Ishikawa (cell line): ENCODE results near the gene GCNT3.

ENCODE experiments used
- CEBPB ChIP-seq: IDR thresholded peaks from 2 replicates; pipeline ENCODE4 v1.6.1; 2012
- CREB1 ChIP-seq: IDR thresholded peaks from 2 replicates; pipeline ENCODE4 v1.6.1; 2012; ENCODE audit warnings: low read depth
- EGR1 ChIP-seq: IDR thresholded peaks from 2 replicates; pipeline ENCODE4 v1.6.1; 2012
- EP300 ChIP-seq: IDR thresholded peaks from 2 replicates; pipeline ENCODE4 v1.6.1; 2012; ENCODE audit warnings: borderline replicate concordance
- FOXM1 ChIP-seq: IDR thresholded peaks from 2 replicates; pipeline ENCODE4 v1.6.1; 2012; ENCODE audit warnings: low read depth, borderline replicate concordance
- MAX ChIP-seq: IDR thresholded peaks from 2 replicates; pipeline ENCODE4 v1.6.1; 2012
- NFIC ChIP-seq: IDR thresholded peaks from 2 replicates; pipeline ENCODE4 v1.6.1; 2012
- RAD21 ChIP-seq: IDR thresholded peaks from 2 replicates; pipeline ENCODE4 v1.6.1; 2012; ENCODE audit warnings: low read depth
- REST ChIP-seq: IDR thresholded peaks from 2 replicates; pipeline ENCODE4 v1.6.1; 2012; ENCODE audit warnings: low read depth, mild to moderate bottlenecking
- TAF1 ChIP-seq: IDR thresholded peaks from 2 replicates; pipeline ENCODE4 v1.6.1; 2012; ENCODE audit warnings: low read depth, mild to moderate bottlenecking
- TCF12 ChIP-seq: IDR thresholded peaks from 2 replicates; pipeline ENCODE4 v1.6.1; 2012; ENCODE audit warnings: low read depth
- TEAD4 ChIP-seq: IDR thresholded peaks from 2 replicates; pipeline ENCODE4 v1.6.1; 2012
- USF1 ChIP-seq: IDR thresholded peaks from 2 replicates; pipeline ENCODE4 v1.6.1; 2012
- YY1 ChIP-seq: IDR thresholded peaks from 2 replicates; pipeline ENCODE4 v1.6.1; 2012; ENCODE audit warnings: low read depth
- ZBTB7A ChIP-seq: IDR thresholded peaks from 2 replicates; pipeline ENCODE4 v1.6.1; 2012; ENCODE audit warnings: low read depth

GCNT3 gene

GRCh38 chr15:59647085-59647484 is 35.5 kb downstream of the GCNT3 start:
- no peak for TF ChIP-seq REST

- TF ChIP-seq FOXM1 (no peak), YY1 (no peak)
Observed at GRCh38 chr15:59649603-59650002, 38.0 kb downstream of the GCNT3 start.

GRCh38 chr15:59654046-59654445 is 42.5 kb downstream of the GCNT3 start:
- no peak for TF ChIP-seq RAD21
- no peak for TF ChIP-seq FOXM1
- no peak for TF ChIP-seq TAF1
- TF ChIP-seq ZBTB7A: no peak
- no peak for TF ChIP-seq CEBPB
- no peak for TF ChIP-seq MAX
- no peak for TF ChIP-seq EP300

GRCh38 chr15:59656897-59657634 is 45.5 kb downstream of the GCNT3 start, which contains the start of gene GTF2A2:
Gene GTF2A2, minus strand, starts transcription at chr15:59657515. Its CDS starts 5,238 bp downstream, at chr15:59652277.
- peak; percentile 36; the same call in 1 of the 2 replicates for TF ChIP-seq CREB1
- peak; percentile 95 for TF ChIP-seq TAF1
- TF ChIP-seq TEAD4: no peak
- TF ChIP-seq TCF12: no peak
- TF ChIP-seq EP300: peak; percentile 37; the same call in 1 of the 2 replicates
- 0 out of 2 replicates have a peak, but pooled peaks have one; percentile 48 for TF ChIP-seq YY1
- no peak for TF ChIP-seq CEBPB
- TF ChIP-seq MAX: peak; percentile 44; the same call in 1 of the 2 replicates

- no peak for TF ChIP-seq RAD21
- no peak for TF ChIP-seq FOXM1
- no peak for TF ChIP-seq TEAD4
- TF ChIP-seq EGR1: no peak
- TF ChIP-seq CREB1: no peak
- no peak for TF ChIP-seq TCF12
- TF ChIP-seq CEBPB: no peak
- no peak for TF ChIP-seq MAX
- no peak for TF ChIP-seq REST
- no peak for TF ChIP-seq EP300
- TF ChIP-seq USF1: no peak
- TF ChIP-seq YY1: no peak
- TF ChIP-seq NFIC: no peak
- TF ChIP-seq TAF1: no peak
- no peak for TF ChIP-seq ZBTB7A
Observed at GRCh38 chr15:59657635-59658125, 46.1 kb downstream of the GCNT3 start.

- no peak for TF ChIP-seq MAX
- no peak for TF ChIP-seq CEBPB
- TF ChIP-seq EGR1: no peak
- TF ChIP-seq NFIC: no peak
- no peak for TF ChIP-seq RAD21
- TF ChIP-seq FOXM1: no peak
Observed at GRCh38 chr15:59659366-59659765, 47.8 kb downstream of the GCNT3 start.

- TF ChIP-seq EGR1 (no peak), ZBTB7A (no peak), TCF12 (no peak), TEAD4 (no peak), YY1 (no peak), USF1 (no peak), EP300 (no peak), MAX (no peak), NFIC (no peak), RAD21 (no peak), TAF1 (no peak), CEBPB (no peak), FOXM1 (no peak), CREB1 (no peak), REST (no peak)
Observed at GRCh38 chr15:59662260-59662659, 50.7 kb downstream of the GCNT3 start.
